GM23338 (cell line): ENCODE results near the gene CCNY. TPM values are rescaled to one million over a fixed set of nuclear protein-coding genes. Genes with fewer than 3 reads are reported as not detected.

Source experiments
- ATAC-seq: fragments of 200-7000 bp; cut with Tn5 transposase; 3 replicates; pipeline ENCODE4 v1.9.1; 2020
- DNase-seq: peaks from one replicate; pipeline ENCODE4 v3.0.0-alpha.2; 2015; ENCODE audit warnings: low spot score
- H2AFZ ChIP-seq: fragments of 200-600 bp; sonication (generic); 2 replicates; pipeline ENCODE4 v1.8.0; 2016; ENCODE audit warnings: antibody characterized with exemption, mild to moderate bottlenecking, moderate library complexity
- H3F3A ChIP-seq: fragments of 200-600 bp; sonication (generic); replicated peaks from 2 replicates; pipeline ENCODE4 v1.8.0; 2017; ENCODE audit warnings: antibody characterized with exemption, mixed run types, low read depth
- H3K27ac ChIP-seq: fragments of 200-600 bp; sonication (generic); 2 replicates; pipeline ENCODE4 v1.6.1; 2016; ENCODE audit warnings: low read depth
- H3K27me3 ChIP-seq: fragments of 200-600 bp; sonication (generic); 2 replicates; pipeline ENCODE4 v1.8.0; 2016; ENCODE audit warnings: mild to moderate bottlenecking, mixed run types, moderate library complexity; ENCODE audit not compliant: insufficient read depth
- H3K36me3 ChIP-seq: fragments of 200-600 bp; sonication (generic); 2 replicates; pipeline ENCODE4 v1.8.0; 2016; ENCODE audit warnings: mild to moderate bottlenecking; ENCODE audit not compliant: insufficient read depth
- H3K4me1 ChIP-seq: fragments of 200-600 bp; sonication (generic); 2 replicates; pipeline ENCODE4 v1.8.0; 2016; ENCODE audit warnings: mild to moderate bottlenecking, moderate library complexity; ENCODE audit not compliant: insufficient read depth
- H3K4me2 ChIP-seq: fragments of 200-600 bp; sonication (generic); 2 replicates; pipeline ENCODE4 v1.7.1; 2017; ENCODE audit warnings: mixed run types
- H3K4me3 ChIP-seq: fragments of 200-600 bp; sonication (generic); 2 replicates; pipeline ENCODE4 v1.6.1; 2016; ENCODE audit warnings: mixed run types
- H3K79me2 ChIP-seq: fragments of 200-600 bp; sonication (generic); replicated peaks from 2 replicates; pipeline ENCODE4 v1.8.0; 2017; ENCODE audit warnings: mild to moderate bottlenecking; ENCODE audit not compliant: insufficient read depth
- H3K9me2 ChIP-seq: fragments of 200-600 bp; sonication (generic); 2 replicates; pipeline ENCODE4 v1.8.0; 2017; ENCODE audit not compliant: insufficient read depth
- H4K20me1 ChIP-seq: fragments of 200-600 bp; sonication (generic); replicated peaks from 2 replicates; pipeline ENCODE4 v1.8.0; 2017; ENCODE audit warnings: mild to moderate bottlenecking; ENCODE audit not compliant: insufficient read depth
- H3K27ac Mint-ChIP-seq: 2 replicates; pipeline ENCODE4 v1.8.0; 2020; ENCODE audit warnings: inconsistent platforms, mild to moderate bottlenecking, moderate library complexity, mixed read lengths
- H3K27me3 Mint-ChIP-seq: 3 replicates; pipeline ENCODE4 v1.8.0; 2022; ENCODE audit warnings: low read depth, mild to moderate bottlenecking, moderate library complexity, mixed read lengths, inconsistent platforms; ENCODE audit not compliant: insufficient read depth, poor library complexity
- H3K36me3 Mint-ChIP-seq: 3 replicates; pipeline ENCODE4 v1.8.0; 2021; ENCODE audit warnings: low read depth, mild to moderate bottlenecking, inconsistent platforms, moderate library complexity, mixed read lengths
- H3K4me1 Mint-ChIP-seq: 3 replicates; pipeline ENCODE4 v1.8.0; 2020; ENCODE audit warnings: mild to moderate bottlenecking, inconsistent platforms, mixed read lengths
- H3K4me3 Mint-ChIP-seq: 3 replicates; pipeline ENCODE4 v1.8.0; 2021; ENCODE audit warnings: moderate library complexity, mild to moderate bottlenecking, inconsistent platforms, mixed read lengths
- H3K9me3 Mint-ChIP-seq: 3 replicates; pipeline ENCODE4 v1.8.0; 2020; ENCODE audit warnings: moderate library complexity, mild to moderate bottlenecking, inconsistent platforms, mixed read lengths
- EZH2 ChIP-seq: fragments of 200-600 bp; sonication (generic); IDR thresholded peaks from one replicate; pipeline ENCODE4 v1.8.0; 2017; ENCODE audit warnings: antibody characterized with exemption, mild to moderate bottlenecking, low read depth; ENCODE audit not compliant: unreplicated experiment
- JUNB ChIP-seq: IDR thresholded peaks from one replicate; pipeline ENCODE4 v1.6.1; 2016; ENCODE audit warnings: antibody characterized with exemption; ENCODE audit not compliant: unreplicated experiment
- NANOG ChIP-seq: IDR thresholded peaks from 2 replicates; pipeline ENCODE4 v1.6.1; 2016; ENCODE audit warnings: antibody characterized with exemption, borderline replicate concordance
- POLR2AphosphoS5 ChIP-seq: IDR thresholded peaks from 2 replicates; pipeline ENCODE4 v1.6.1; 2016; ENCODE audit warnings: antibody characterized with exemption, low read depth
- STAT1 ChIP-seq: IDR thresholded peaks from one replicate; pipeline ENCODE4 v1.6.1; 2016; ENCODE audit warnings: antibody characterized with exemption; ENCODE audit not compliant: unreplicated experiment
- ZNF114 ChIP-seq: fragments of 250-450 bp; sonication (Bioruptor Pico); IDR thresholded peaks from 2 replicates; pipeline ENCODE4 v1.5.0; 2020; ENCODE audit warnings: mild to moderate bottlenecking, moderate library complexity
- ZNF331 ChIP-seq: fragments of 250-450 bp; sonication (Bioruptor Pico); IDR thresholded peaks from 2 replicates; pipeline ENCODE4 v1.5.0; 2020; ENCODE audit warnings: low read depth, mild to moderate bottlenecking, moderate library complexity
- polyA plus RNA-seq: library from polyadenylated mRNA; unstranded; fragments of >200 nt; fragmentation: Nextera tagmentation; extraction: Ambion mirVana; gene quantifications from 2 replicates; pipeline ENCODE4 v1.2.1, GENCODE V29; 2016
- total RNA-seq: library from RNA; depleted of rRNA; stranded (reverse); fragments of >200 nt; shearing (Covaris generic); gene quantifications from 2 replicates; pipeline ENCODE4 v1.2.3, GENCODE V29; 2014
- TF ChIP-seq, protein P1 (sequence below), 2 experiments: fragments of 200-600 bp in 1 of 2; sonication (generic) in 1 of 2; conservative IDR thresholded peaks; 2 replicates each; pipeline versions ENCODE4 v1.5.1 to v1.6.1; 2016 to 2017; ENCODE audit warnings: antibody characterized with exemption in 2 of 2, low read depth in 2 of 2, mild to moderate bottlenecking in 2 of 2, moderate library complexity in 1 of 2
- TF ChIP-seq, protein P2 (sequence below): fragments of 250-450 bp; sonication (Bioruptor Pico); IDR thresholded peaks from 2 replicates; pipeline ENCODE4 v1.5.0; 2020; ENCODE audit warnings: mild to moderate bottlenecking, moderate library complexity

The CCNY gene
- total and polyA plus RNA-seq, 2 experiments from 2014 or later = 14.2 to 29.0 TPM

- H3K79me2 ChIP-seq = peaks cover 89% of the 10 kb centered on the region
- H3K36me3 Mint-ChIP-seq = no peaks in the 10 kb centered on the region
- no peak overlapping the region for H3K27ac Mint-ChIP-seq
- no peaks in the 10 kb centered on the region for H3F3A ChIP-seq
- H3K9me2 ChIP-seq = no peaks in the 10 kb centered on the region
- H3K9me3 Mint-ChIP-seq = no peaks in the 10 kb centered on the region
- ATAC-seq (no peak), DNase-seq (no peak)
- peaks cover 60% of the 10 kb centered on the region for H3K4me1 Mint-ChIP-seq
- TF ChIP-seq, protein P1, sequence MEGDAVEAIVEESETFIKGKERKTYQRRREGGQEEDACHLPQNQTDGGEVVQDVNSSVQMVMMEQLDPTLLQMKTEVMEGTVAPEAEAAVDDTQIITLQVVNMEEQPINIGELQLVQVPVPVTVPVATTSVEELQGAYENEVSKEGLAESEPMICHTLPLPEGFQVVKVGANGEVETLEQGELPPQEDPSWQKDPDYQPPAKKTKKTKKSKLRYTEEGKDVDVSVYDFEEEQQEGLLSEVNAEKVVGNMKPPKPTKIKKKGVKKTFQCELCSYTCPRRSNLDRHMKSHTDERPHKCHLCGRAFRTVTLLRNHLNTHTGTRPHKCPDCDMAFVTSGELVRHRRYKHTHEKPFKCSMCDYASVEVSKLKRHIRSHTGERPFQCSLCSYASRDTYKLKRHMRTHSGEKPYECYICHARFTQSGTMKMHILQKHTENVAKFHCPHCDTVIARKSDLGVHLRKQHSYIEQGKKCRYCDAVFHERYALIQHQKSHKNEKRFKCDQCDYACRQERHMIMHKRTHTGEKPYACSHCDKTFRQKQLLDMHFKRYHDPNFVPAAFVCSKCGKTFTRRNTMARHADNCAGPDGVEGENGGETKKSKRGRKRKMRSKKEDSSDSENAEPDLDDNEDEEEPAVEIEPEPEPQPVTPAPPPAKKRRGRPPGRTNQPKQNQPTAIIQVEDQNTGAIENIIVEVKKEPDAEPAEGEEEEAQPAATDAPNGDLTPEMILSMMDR (conservative IDR thresholded peaks at IDR 0.05; ENCODE audit: low read depth in 2 of 2) = no peak
- no peak for TF ChIP-seq JUNB
- no peak for TF ChIP-seq ZNF114 (CRISPR knock-in tag)
- TF ChIP-seq STAT1 = no peak
- TF ChIP-seq NANOG = no peak
- no peak overlapping the region for H3K27ac ChIP-seq
- no peak overlapping the region for H3K4me3 Mint-ChIP-seq
- H3K4me3 ChIP-seq = no peak overlapping the region
- H3K36me3 ChIP-seq = no peaks in the 10 kb centered on the region
- peaks cover 6% of the 10 kb centered on the region for H3K27me3 Mint-ChIP-seq
- no peaks in the 10 kb centered on the region; the same call in none of the 2 replicates for H4K20me1 ChIP-seq
- no peak overlapping the region for H3K4me2 ChIP-seq
- peaks cover 46% of the 10 kb centered on the region for H3K4me1 ChIP-seq
- H3K27me3 ChIP-seq = no peaks in the 10 kb centered on the region
- H2AFZ ChIP-seq = no peak overlapping the region
Observed at GRCh38 chr10:35423505-35424306, 87.4 kb downstream of the CCNY start.

DNA sequence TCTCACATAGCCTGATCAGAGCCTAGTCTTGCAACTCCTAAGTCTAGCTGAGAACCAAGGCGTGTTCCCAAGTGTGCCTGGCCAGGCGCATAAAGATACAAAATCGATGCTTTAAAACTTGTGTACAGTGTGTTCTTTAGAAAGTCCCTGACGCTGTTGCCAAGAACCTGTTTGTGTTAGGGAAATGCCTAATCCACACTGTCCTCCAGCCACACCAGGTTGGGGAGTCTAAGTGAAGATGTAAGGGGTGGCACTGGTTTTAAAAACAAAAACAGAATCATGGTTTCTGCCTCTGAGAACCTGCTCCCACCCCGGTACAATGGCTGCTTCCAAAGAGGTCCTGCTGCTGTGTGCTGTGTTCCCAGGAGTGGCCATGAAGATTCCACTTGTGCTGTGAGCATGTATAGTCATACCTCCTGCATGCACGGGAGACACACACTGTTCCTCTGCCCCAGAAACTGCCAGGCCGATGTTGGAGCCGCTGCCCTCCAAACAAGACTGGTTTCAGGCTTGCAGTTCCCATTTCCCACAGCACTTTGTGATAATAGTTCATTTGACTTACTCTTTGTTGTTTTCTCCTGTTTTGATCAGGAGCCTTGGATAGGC is 88.5 kb downstream of the CCNY start:
- ATAC-seq (no peak), DNase-seq (no peak)
- Mint-ChIP-seq H3K4me1 (peaks cover 57% of the 10 kb centered on the region), H3K27me3 (peaks cover 6% of the 10 kb centered on the region), H3K9me3 (no peaks in the 10 kb centered on the region), H3K27ac (0 out of 2 replicates have a peak overlapping the region, but pooled peaks have one; percentile 26), H3K4me3 (no peak overlapping the region), H3K36me3 (no peaks in the 10 kb centered on the region)
- H3K4me3 ChIP-seq = no peak overlapping the region
- peaks cover 89% of the 10 kb centered on the region for H3K79me2 ChIP-seq
- H3K4me2 ChIP-seq = no peak overlapping the region
- no peak overlapping the region for H2AFZ ChIP-seq
- peak overlapping the region; percentile 60; the same call in 1 of the 2 replicates for H3K27ac ChIP-seq
- H3K4me1 ChIP-seq = peaks cover 54% of the 10 kb centered on the region
- H3F3A ChIP-seq = no peaks in the 10 kb centered on the region
- H3K27me3 ChIP-seq = no peaks in the 10 kb centered on the region
- no peaks in the 10 kb centered on the region for H3K36me3 ChIP-seq
- H4K20me1 ChIP-seq = no peaks in the 10 kb centered on the region; the same call in 1 of the 2 replicates
- no peaks in the 10 kb centered on the region for H3K9me2 ChIP-seq
- TF ChIP-seq EZH2 = no peak
- no peak for TF ChIP-seq ZNF331
- no peak for TF ChIP-seq NANOG
- TF ChIP-seq, protein P2, sequence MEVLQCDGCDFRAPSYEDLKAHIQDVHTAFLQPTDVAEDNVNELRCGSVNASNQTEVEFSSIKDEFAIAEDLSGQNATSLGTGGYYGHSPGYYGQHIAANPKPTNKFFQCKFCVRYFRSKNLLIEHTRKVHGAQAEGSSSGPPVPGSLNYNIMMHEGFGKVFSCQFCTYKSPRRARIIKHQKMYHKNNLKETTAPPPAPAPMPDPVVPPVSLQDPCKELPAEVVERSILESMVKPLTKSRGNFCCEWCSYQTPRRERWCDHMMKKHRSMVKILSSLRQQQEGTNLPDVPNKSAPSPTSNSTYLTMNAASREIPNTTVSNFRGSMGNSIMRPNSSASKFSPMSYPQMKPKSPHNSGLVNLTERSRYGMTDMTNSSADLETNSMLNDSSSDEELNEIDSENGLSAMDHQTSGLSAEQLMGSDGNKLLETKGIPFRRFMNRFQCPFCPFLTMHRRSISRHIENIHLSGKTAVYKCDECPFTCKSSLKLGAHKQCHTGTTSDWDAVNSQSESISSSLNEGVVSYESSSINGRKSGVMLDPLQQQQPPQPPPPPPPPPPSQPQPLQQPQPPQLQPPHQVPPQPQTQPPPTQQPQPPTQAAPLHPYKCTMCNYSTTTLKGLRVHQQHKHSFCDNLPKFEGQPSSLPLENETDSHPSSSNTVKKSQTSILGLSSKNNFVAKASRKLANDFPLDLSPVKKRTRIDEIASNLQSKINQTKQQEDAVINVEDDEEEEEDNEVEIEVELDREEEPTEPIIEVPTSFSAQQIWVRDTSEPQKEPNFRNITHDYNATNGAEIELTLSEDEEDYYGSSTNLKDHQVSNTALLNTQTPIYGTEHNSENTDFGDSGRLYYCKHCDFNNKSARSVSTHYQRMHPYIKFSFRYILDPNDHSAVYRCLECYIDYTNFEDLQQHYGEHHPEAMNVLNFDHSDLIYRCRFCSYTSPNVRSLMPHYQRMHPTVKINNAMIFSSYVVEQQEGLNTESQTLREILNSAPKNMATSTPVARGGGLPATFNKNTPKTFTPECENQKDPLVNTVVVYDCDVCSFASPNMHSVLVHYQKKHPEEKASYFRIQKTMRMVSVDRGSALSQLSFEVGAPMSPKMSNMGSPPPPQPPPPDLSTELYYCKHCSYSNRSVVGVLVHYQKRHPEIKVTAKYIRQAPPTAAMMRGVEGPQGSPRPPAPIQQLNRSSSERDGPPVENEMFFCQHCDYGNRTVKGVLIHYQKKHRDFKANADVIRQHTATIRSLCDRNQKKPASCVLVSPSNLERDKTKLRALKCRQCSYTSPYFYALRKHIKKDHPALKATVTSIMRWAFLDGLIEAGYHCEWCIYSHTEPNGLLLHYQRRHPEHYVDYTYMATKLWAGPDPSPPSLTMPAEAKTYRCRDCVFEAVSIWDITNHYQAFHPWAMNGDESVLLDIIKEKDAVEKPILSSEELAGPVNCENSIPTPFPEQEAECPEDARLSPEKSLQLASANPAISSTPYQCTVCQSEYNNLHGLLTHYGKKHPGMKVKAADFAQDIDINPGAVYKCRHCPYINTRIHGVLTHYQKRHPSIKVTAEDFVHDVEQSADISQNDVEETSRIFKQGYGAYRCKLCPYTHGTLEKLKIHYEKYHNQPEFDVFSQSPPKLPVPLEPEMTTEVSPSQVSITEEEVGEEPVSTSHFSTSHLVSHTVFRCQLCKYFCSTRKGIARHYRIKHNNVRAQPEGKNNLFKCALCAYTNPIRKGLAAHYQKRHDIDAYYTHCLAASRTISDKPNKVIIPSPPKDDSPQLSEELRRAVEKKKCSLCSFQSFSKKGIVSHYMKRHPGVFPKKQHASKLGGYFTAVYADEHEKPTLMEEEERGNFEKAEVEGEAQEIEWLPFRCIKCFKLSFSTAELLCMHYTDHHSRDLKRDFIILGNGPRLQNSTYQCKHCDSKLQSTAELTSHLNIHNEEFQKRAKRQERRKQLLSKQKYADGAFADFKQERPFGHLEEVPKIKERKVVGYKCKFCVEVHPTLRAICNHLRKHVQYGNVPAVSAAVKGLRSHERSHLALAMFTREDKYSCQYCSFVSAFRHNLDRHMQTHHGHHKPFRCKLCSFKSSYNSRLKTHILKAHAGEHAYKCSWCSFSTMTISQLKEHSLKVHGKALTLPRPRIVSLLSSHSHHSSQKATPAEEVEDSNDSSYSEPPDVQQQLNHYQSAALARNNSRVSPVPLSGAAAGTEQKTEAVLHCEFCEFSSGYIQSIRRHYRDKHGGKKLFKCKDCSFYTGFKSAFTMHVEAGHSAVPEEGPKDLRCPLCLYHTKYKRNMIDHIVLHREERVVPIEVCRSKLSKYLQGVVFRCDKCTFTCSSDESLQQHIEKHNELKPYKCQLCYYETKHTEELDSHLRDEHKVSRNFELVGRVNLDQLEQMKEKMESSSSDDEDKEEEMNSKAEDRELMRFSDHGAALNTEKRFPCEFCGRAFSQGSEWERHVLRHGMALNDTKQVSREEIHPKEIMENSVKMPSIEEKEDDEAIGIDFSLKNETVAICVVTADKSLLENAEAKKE (CRISPR knock-in tag) = no peak
- TF ChIP-seq, protein P1 (conservative IDR thresholded peaks at IDR 0.05; ENCODE audit: low read depth in 2 of 2) = no peak
- no peak for TF ChIP-seq JUNB
- no peak for TF ChIP-seq STAT1
- TF ChIP-seq POLR2AphosphoS5 = no peak
